ENCODE data around the gene LGR4.
"Not testable (repeated sequence)": the region's sequence is repeated elsewhere in the genome, so short reads cannot be mapped to it uniquely, and the experiment has no call there.

LGR4 gene

DNA sequence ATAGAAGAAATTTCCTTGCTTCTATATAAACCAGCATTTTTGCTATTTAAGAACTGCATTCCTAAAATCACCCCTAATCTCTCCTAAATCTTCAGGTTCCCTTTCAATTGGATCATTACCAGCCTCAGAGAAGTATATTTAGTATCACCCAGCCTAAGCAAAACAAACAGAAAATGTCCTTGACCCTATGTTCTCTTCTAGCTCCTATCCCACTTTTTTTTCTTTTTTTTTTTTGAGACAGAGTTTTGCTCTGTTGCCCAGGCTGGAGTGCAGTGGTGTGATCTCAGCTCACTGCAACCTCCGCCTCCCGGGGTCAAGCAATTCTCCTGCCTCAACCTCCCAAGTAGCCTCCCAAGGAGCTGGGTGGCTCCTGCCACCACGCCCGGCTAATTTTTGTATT, 137.8 kb downstream of the LGR4 start:
- not testable (repeated sequence) for DNase-seq

DNA sequence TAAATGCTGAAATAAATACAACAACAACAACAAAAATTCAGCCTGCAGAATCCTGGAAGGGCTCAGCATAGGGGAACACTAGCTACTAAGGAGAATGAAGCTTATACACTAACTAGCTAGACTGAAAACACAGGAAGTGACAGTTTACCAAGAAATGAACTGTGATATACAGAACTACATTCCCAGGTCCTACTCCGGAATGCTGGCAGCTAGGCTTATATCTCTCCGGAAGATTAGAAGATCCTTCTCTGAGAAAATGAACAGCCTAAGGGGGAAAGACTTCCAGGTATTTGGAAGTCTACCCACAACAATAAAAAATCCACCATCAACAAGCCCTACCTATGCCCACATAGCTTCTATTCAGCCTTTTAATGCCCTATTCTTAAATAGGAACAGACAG, 140.6 kb downstream of the LGR4 start:
- peak; percentile 67 for DNase-seq

DNA sequence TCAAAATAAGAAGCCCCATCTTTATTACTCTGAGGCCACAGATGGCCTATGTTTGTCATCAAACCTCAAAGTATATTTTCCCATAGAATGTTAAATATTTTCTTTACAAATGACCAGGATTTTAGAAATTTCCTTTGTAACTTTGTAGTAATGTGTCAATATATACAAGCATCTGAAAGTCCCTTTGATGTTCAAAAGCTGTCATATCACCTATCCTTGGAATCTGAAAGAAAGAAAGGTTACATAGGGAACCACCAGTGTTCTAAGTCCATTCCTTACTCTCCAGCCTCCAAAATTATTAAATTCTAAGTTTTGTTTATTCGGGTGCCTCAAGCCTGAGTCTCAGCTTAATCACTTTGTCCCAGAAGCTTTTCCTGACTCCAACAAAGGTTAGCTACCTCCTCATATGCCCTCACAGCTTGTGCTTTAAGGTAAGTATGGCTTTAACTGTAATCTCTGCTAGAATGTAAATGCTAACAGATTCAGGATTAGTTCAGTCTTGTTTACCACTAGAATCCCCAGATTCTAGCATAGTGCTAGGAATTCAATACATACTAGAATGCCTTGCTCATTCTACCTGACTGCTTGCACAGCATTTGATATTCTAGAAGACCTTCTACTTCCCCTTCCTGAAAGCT, 141.8 kb downstream of the LGR4 start:
- no peak for DNase-seq

GRCh38 chr11:27329867-27330632, 142.5 kb downstream of the LGR4 start:
- no peak for DNase-seq

GRCh38 chr11:27328614-27329013, 144.0 kb downstream of the LGR4 start:
- no peak for DNase-seq

DNA sequence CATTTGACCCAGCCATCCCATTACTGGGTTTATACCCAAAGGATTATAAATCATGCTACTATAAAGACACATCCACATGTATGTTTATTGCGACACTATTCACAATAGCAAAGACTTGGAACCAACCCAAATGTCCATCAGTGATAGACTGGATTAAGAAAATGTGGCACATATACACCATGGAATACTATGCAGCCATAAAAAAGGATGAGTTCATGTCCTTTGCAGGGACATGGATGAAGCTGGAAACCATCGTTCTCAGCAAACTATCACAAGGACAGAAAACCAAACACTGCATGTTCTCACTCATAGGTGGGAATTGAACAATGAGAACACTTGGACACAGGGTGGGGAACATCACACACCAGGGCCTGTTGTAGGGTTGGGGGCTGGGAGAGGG, 145.5 kb downstream of the LGR4 start:
- not testable (repeated sequence) for DNase-seq

DNA sequence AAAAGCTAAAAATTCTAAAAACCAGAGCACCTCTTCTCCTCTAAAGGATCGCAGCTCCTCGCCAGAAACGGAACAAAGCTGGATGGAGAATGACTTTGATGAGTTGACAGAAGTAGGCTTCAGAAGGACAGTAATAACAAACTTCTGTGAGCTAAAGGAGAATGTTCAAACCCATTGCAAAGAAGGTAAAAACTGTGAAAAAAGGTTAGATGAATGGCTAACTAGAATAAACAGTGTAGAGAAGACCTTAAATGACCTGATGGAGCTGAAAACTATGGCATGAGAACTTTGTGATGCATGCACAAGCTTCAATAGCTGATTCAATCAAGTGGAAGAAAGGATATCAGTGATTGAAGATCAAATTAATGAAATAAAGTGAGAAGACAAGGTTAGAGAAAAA, 150.4 kb downstream of the LGR4 start:
- DNase-seq, result not testable (repeated sequence)

GRCh38 chr11:27321340-27321739, 151.2 kb downstream of the LGR4 start:
- not testable (repeated sequence) for DNase-seq

GRCh38 chr11:27319072-27319471, 153.5 kb downstream of the LGR4 start:
- DNase-seq, result peak; percentile 82

DNA sequence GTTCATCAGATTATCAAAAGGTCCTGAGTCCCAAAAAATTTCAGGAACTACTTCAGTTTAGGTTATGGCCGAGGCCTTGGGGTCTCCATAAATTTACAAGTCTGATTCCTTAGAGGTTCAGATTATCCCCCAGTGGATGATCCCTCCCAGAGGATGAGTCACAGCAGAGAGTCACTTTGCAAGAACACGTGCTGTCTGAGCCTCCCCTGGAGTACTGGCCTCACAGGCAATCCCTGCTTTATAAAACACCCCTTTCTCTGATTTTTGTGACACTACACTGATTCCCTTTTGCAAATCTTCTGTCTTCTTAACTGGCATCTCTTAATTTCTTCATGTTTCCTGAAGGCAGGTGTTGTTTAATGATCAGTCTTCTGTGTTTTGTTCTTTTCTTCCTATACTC, 154.8 kb downstream of the LGR4 start:
- DNase-seq, result peak; percentile 74
